H9 (cell line): ENCODE measurements around the gene LIMS1. TPM values are rescaled to one million over a fixed set of nuclear protein-coding genes. Genes with fewer than 3 reads are reported as not detected.

ENCODE experiments used
- DNase-seq: peaks from one replicate; pipeline ENCODE4 v3.0.0-alpha.2; 2017
- H2AFZ ChIP-seq: one replicate; pipeline ENCODE4 v1.6.1; 2013; ENCODE audit warnings: mild to moderate bottlenecking, low read length, control low read depth, moderate library complexity
- H2AK5ac ChIP-seq: 2 replicates; pipeline ENCODE4 v1.6.1; 2013; ENCODE audit warnings: low read length, control low read depth, mixed read lengths; ENCODE audit not compliant: insufficient read length
- H2BK120ac ChIP-seq: one replicate; pipeline ENCODE4 v1.6.1; 2013; ENCODE audit warnings: low read depth, mild to moderate bottlenecking, low read length, control low read depth, inconsistent platforms; ENCODE audit not compliant: poor library complexity, severe bottlenecking
- H2BK12ac ChIP-seq: 2 replicates; pipeline ENCODE4 v1.6.1; 2013; ENCODE audit warnings: low read length, control low read depth, mixed read lengths, low read depth; ENCODE audit not compliant: insufficient read length
- H2BK15ac ChIP-seq: 2 replicates; pipeline ENCODE4 v1.6.1; 2013; ENCODE audit warnings: low read depth, low read length, control low read depth
- H2BK20ac ChIP-seq: one replicate; pipeline ENCODE4 v1.6.1; 2013; ENCODE audit warnings: low read depth, mild to moderate bottlenecking, low read length, control low read depth, inconsistent platforms; ENCODE audit not compliant: poor library complexity, severe bottlenecking
- H2BK5ac ChIP-seq: 2 replicates; pipeline ENCODE4 v1.6.1; 2013; ENCODE audit warnings: low read length, control low read depth, mixed read lengths; ENCODE audit not compliant: insufficient read length
- H3K14ac ChIP-seq: 2 replicates; pipeline ENCODE4 v1.6.1; 2013; ENCODE audit warnings: low read length, control low read depth; ENCODE audit not compliant: insufficient read depth
- H3K18ac ChIP-seq: 2 replicates; pipeline ENCODE4 v1.6.1; 2013; ENCODE audit warnings: low read depth, mild to moderate bottlenecking, mixed read lengths, low read length, control low read depth; ENCODE audit not compliant: insufficient read length
- H3K23ac ChIP-seq: 2 replicates; pipeline ENCODE4 v1.6.1; 2013; ENCODE audit warnings: low read length, control low read depth, mixed read lengths, low read depth; ENCODE audit not compliant: insufficient read length
- H3K23me2 ChIP-seq: 2 replicates; pipeline ENCODE4 v1.6.1; 2013; ENCODE audit warnings: low read depth, mild to moderate bottlenecking, mixed read lengths, low read length, control low read depth; ENCODE audit not compliant: insufficient read length, poor library complexity, severe bottlenecking
- H3K27ac ChIP-seq: 2 replicates; pipeline ENCODE4 v1.5.1; 2013; ENCODE audit warnings: low read length, control low read depth, mixed read lengths, low read depth; ENCODE audit not compliant: insufficient read length
- H3K27me3 ChIP-seq: 2 replicates; pipeline ENCODE4 v1.6.1; 2013; ENCODE audit warnings: low read length, control low read depth, inconsistent platforms; ENCODE audit not compliant: insufficient read depth
- H3K4ac ChIP-seq: 2 replicates; pipeline ENCODE4 v1.6.1; 2013; ENCODE audit warnings: low read depth, mild to moderate bottlenecking, control low read depth, inconsistent platforms, low read length, moderate library complexity
- H3K4me1 ChIP-seq: 2 replicates; pipeline ENCODE4 v1.6.1; 2013; ENCODE audit warnings: low read length, control low read depth, inconsistent platforms; ENCODE audit not compliant: insufficient read depth
- H3K4me2 ChIP-seq: 2 replicates; pipeline ENCODE4 v1.6.1; 2013; ENCODE audit warnings: low read length, control low read depth, mixed read lengths; ENCODE audit not compliant: insufficient read length, insufficient read depth
- H3K56ac ChIP-seq: 2 replicates; pipeline ENCODE4 v1.6.1; 2013; ENCODE audit warnings: low read depth, mild to moderate bottlenecking, mixed read lengths, low read length, control low read depth; ENCODE audit not compliant: insufficient read length
- H3K79me1 ChIP-seq: 2 replicates; pipeline ENCODE4 v1.6.1; 2013; ENCODE audit warnings: low read depth, mild to moderate bottlenecking, moderate library complexity, low read length, control low read depth, inconsistent platforms; ENCODE audit not compliant: insufficient read depth, poor library complexity, severe bottlenecking
- H3K79me2 ChIP-seq: 2 replicates; pipeline ENCODE4 v1.6.1; 2013; ENCODE audit warnings: low read length, control low read depth, inconsistent platforms; ENCODE audit not compliant: insufficient read depth
- H3K9ac ChIP-seq: 2 replicates; pipeline ENCODE4 v1.6.1; 2013; ENCODE audit warnings: low read length, control low read depth, mixed read lengths; ENCODE audit not compliant: insufficient read length; ENCODE audit errors: extremely low read depth
- H3K9me3 ChIP-seq: one replicate; pipeline ENCODE4 v1.6.1; 2013; ENCODE audit warnings: low read depth, low read length, inconsistent platforms; ENCODE audit not compliant: control insufficient read depth
- H3T11ph ChIP-seq: one replicate; pipeline ENCODE4 v1.6.1; 2013; ENCODE audit warnings: mild to moderate bottlenecking, low read length, control low read depth, inconsistent platforms
- H4K20me1 ChIP-seq: one replicate; pipeline ENCODE4 v1.6.1; 2013; ENCODE audit not compliant: control insufficient read depth, insufficient read length, insufficient read depth
- H4K5ac ChIP-seq: 2 replicates; pipeline ENCODE4 v1.6.1; 2013; ENCODE audit warnings: low read depth, mild to moderate bottlenecking, mixed read lengths, low read length, control low read depth; ENCODE audit not compliant: insufficient read length
- H4K8ac ChIP-seq: replicated peaks from 2 replicates; pipeline ENCODE4 v1.6.1; 2013; ENCODE audit warnings: low read length, control low read depth, mixed read lengths, low read depth; ENCODE audit not compliant: insufficient read length
- H4K91ac ChIP-seq: 2 replicates; pipeline ENCODE4 v1.6.1; 2013; ENCODE audit warnings: low read depth, mild to moderate bottlenecking, moderate library complexity, mixed read lengths, low read length, control low read depth; ENCODE audit not compliant: insufficient read length
- H3K27ac Mint-ChIP-seq, 3 experiments: 2 replicates in 2 of 3; 3 replicates in 1 of 3; pipeline ENCODE4 v1.8.0; 2020 to 2021; ENCODE audit warnings: mixed read lengths in 3 of 3, mild to moderate bottlenecking in 1 of 3, moderate library complexity in 1 of 3
- H3K27me3 Mint-ChIP-seq: 2 replicates; pipeline ENCODE4 v1.8.0; 2021; ENCODE audit warnings: low read depth, mild to moderate bottlenecking, moderate library complexity, mixed read lengths
- H3K36me3 Mint-ChIP-seq, 3 experiments: 2 replicates in 2 of 3; 3 replicates in 1 of 3; pipeline ENCODE4 v1.8.0; 2020 to 2021; ENCODE audit warnings: low read depth in 3 of 3, mixed read lengths in 3 of 3; ENCODE audit not compliant: insufficient read depth in 1 of 3
- H3K4me1 Mint-ChIP-seq, 2 experiments: 2 replicates each; pipeline ENCODE4 v1.8.0; 2020; ENCODE audit warnings: mixed read lengths in 2 of 2
- H3K4me3 Mint-ChIP-seq, 2 experiments: 2 replicates in 1 of 2; 3 replicates in 1 of 2; pipeline ENCODE4 v1.8.0; 2020 to 2021; ENCODE audit warnings: mild to moderate bottlenecking in 2 of 2, mixed read lengths in 2 of 2, moderate library complexity in 1 of 2
- H3K9me3 Mint-ChIP-seq, 2 experiments: 2 replicates in 1 of 2; 3 replicates in 1 of 2; pipeline ENCODE4 v1.8.0; 2020; ENCODE audit warnings: mild to moderate bottlenecking in 2 of 2, mixed read lengths in 2 of 2, moderate library complexity in 1 of 2
- WGBS: extraction: QIAGEN DNeasy Blood & Tissue Kit; methylation state at CpG from one replicate; pipeline ENCODE4 v1.1.7; 2013; ENCODE audit warnings: missing lambda C conversion rate, low lambda C conversion rate, mixed read lengths; ENCODE audit not compliant: insufficient read length; ENCODE audit errors: extremely low coverage; 5-methylcytosine and 5-hydroxymethylcytosine counted together
- total RNA-seq: library from RNA; stranded (reverse); gene quantifications from 2 replicates; pipeline ENCODE4 v1.2.1, GENCODE V29; 2021
- TF ChIP-seq, protein P1 (sequence below): fragments of 200-600 bp; sonication (generic); conservative IDR thresholded peaks from 3 replicates; pipeline ENCODE4 v1.8.0; 2021; ENCODE audit warnings: antibody characterized with exemption, mild to moderate bottlenecking

The LIMS1 gene
- total RNA-seq, 1 experiment from 2014 or later: 37.7 TPM

DNA sequence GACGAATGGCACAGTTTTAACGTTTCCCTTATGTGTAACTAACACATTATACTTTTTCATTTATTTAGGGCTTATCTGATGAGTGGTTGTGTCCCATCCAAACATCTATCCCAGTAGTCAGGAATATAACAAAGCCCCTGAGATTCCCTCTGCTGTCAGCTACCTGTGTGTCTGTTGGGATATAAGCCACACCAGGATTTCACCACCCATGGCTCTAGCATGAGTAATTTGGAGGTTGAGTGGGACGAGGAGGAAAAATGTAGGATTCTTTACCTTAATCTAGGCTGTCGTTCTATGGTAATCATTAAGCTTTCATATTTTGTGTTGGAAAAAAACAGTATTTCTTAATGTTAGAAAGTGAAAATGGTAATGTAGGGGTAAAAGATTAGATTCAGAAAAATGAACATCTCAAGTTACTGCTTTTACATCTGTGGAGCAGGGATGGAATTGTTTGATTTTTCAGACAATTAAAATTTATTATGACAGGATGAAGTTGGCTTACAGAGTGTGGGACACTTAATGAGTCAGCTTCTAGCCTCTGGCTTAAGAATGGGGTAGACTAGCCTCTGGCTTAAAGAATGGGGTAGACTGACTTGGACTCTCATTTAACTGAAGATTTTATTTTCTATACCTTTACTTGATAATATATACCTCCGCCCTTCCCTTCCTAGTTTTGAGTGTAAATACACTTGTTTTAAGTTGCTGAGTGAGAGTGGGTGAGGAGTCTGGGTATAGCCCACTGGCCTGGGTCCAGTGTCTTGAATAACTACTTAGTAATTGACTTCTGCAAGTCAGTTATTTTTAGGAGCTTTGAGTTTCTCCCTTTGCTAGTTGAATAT is 96.5 kb downstream of the LIMS1 start:
- Mint-ChIP-seq H3K9me3 (no peaks in the 10 kb centered on the region), H3K4me1 (peaks cover 11 to 22% of the 10 kb centered on the region in 2 experiments), H3K27me3 (no peaks in the 10 kb centered on the region), H3K27ac (no peak overlapping the region), H3K36me3 (no peaks in the 10 kb centered on the region), H3K4me3 (no peak overlapping the region)
- H3K9ac ChIP-seq: no peak overlapping the region
- H4K8ac ChIP-seq: no peak overlapping the region
- no peaks in the 10 kb centered on the region for H3K27me3 ChIP-seq
- no peaks in the 10 kb centered on the region for H4K20me1 ChIP-seq
- H3T11ph ChIP-seq: no peak overlapping the region
- H3K23me2 ChIP-seq: no peaks in the 10 kb centered on the region
- H4K91ac ChIP-seq: no peak overlapping the region
- H3K9me3 ChIP-seq: no peaks in the 10 kb centered on the region
- H2BK12ac ChIP-seq: no peak overlapping the region
- H3K4me1 ChIP-seq: peaks cover 2% of the 10 kb centered on the region; the same call in 1 of the 2 replicates
- no peak overlapping the region for H2AFZ ChIP-seq
- H2BK15ac ChIP-seq: no peak overlapping the region
- H3K18ac ChIP-seq: no peak overlapping the region
- no peak overlapping the region for H2BK20ac ChIP-seq
- TF ChIP-seq, protein P1, sequence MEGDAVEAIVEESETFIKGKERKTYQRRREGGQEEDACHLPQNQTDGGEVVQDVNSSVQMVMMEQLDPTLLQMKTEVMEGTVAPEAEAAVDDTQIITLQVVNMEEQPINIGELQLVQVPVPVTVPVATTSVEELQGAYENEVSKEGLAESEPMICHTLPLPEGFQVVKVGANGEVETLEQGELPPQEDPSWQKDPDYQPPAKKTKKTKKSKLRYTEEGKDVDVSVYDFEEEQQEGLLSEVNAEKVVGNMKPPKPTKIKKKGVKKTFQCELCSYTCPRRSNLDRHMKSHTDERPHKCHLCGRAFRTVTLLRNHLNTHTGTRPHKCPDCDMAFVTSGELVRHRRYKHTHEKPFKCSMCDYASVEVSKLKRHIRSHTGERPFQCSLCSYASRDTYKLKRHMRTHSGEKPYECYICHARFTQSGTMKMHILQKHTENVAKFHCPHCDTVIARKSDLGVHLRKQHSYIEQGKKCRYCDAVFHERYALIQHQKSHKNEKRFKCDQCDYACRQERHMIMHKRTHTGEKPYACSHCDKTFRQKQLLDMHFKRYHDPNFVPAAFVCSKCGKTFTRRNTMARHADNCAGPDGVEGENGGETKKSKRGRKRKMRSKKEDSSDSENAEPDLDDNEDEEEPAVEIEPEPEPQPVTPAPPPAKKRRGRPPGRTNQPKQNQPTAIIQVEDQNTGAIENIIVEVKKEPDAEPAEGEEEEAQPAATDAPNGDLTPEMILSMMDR: no peak
- no peak overlapping the region for H3K23ac ChIP-seq
- no peaks in the 10 kb centered on the region for H3K79me1 ChIP-seq
- no peak for DNase-seq
- no peak overlapping the region for H2AK5ac ChIP-seq
- H4K5ac ChIP-seq: no peak overlapping the region
- H2BK120ac ChIP-seq: no peak overlapping the region
- H3K4me2 ChIP-seq: no peak overlapping the region
- H3K56ac ChIP-seq: no peak overlapping the region
- WGBS: no CpG with 5 or more reads among the region's 5 CpGs
- no peak overlapping the region for H3K27ac ChIP-seq
- H3K4ac ChIP-seq: no peak overlapping the region
- no peaks in the 10 kb centered on the region for H3K79me2 ChIP-seq
- no peak overlapping the region for H2BK5ac ChIP-seq
- no peak overlapping the region for H3K14ac ChIP-seq
